ENCODE results near the gene MAGIX.

MAGIX gene

DNA sequence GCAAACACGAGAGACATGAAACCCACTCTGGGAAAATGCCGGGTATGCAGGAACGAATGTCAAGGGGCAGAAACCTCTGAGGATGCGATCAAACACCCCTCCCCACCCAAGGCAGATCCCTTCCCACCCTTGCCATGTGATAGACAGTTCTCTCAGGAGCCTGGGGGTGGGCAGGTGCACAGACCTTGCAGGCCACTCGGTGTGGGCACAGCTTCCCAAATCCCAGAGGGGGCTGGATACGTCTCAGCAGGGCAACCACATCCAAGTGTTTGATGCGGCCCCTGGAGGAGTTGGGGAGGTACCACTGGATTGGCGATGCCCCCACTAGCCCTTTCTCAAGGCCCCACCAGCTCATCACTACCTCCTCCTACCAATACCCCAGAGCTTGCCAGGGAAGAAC is 47.8 kb downstream of the MAGIX start:
- no peaks in the 10 kb centered on the region for H3K79me2 ChIP-seq (ENCODE audit: insufficient read depth, low read depth)

GRCh38 chrX:49211074-49211473 is 48.5 kb downstream of the MAGIX start:
- no peak overlapping the region for H3K4me3 ChIP-seq (IDR thresholded peaks at IDR 0.05; ENCODE audit: insufficient read depth, low read depth, low read length)
- no peaks in the 10 kb centered on the region for H3K79me2 ChIP-seq (ENCODE audit: insufficient read depth, low read depth)
- TF ChIP-seq, protein P1, sequence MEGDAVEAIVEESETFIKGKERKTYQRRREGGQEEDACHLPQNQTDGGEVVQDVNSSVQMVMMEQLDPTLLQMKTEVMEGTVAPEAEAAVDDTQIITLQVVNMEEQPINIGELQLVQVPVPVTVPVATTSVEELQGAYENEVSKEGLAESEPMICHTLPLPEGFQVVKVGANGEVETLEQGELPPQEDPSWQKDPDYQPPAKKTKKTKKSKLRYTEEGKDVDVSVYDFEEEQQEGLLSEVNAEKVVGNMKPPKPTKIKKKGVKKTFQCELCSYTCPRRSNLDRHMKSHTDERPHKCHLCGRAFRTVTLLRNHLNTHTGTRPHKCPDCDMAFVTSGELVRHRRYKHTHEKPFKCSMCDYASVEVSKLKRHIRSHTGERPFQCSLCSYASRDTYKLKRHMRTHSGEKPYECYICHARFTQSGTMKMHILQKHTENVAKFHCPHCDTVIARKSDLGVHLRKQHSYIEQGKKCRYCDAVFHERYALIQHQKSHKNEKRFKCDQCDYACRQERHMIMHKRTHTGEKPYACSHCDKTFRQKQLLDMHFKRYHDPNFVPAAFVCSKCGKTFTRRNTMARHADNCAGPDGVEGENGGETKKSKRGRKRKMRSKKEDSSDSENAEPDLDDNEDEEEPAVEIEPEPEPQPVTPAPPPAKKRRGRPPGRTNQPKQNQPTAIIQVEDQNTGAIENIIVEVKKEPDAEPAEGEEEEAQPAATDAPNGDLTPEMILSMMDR (conservative IDR thresholded peaks at IDR 0.05; ENCODE audit: low read depth, low read length) = no peak
- H3K27ac ChIP-seq = no peak overlapping the region
- no peak overlapping the region for H3K4me2 ChIP-seq
- no peaks in the 10 kb centered on the region for H4K20me1 ChIP-seq (ENCODE audit: insufficient read depth)
- no peaks in the 10 kb centered on the region for H3K4me1 ChIP-seq (ENCODE audit: low read depth, poor library complexity, severe bottlenecking)
- H3K36me3 ChIP-seq (ENCODE audit: insufficient read depth) = no peaks in the 10 kb centered on the region
- H2AFZ ChIP-seq (ENCODE audit: low read depth) = no peak overlapping the region
- no peaks in the 10 kb centered on the region for H3K27me3 ChIP-seq (ENCODE audit: insufficient read depth, low read depth)
- no peak overlapping the region for H3K9ac ChIP-seq

More for the DNA sequence above, 47.8 kb downstream of the MAGIX start:
- TF ChIP-seq, protein P1 (conservative IDR thresholded peaks at IDR 0.05; ENCODE audit: low read depth, low read length) = no peak
- H3K4me2 ChIP-seq = no peak overlapping the region
- H2AFZ ChIP-seq (ENCODE audit: low read depth) = no peak overlapping the region
- no peak overlapping the region for H3K27ac ChIP-seq
- no peak overlapping the region for H3K9ac ChIP-seq
- H3K27me3 ChIP-seq (ENCODE audit: insufficient read depth, low read depth) = no peaks in the 10 kb centered on the region
- H3K36me3 ChIP-seq (ENCODE audit: insufficient read depth) = no peaks in the 10 kb centered on the region
- no peak overlapping the region for H3K4me3 ChIP-seq (IDR thresholded peaks at IDR 0.05; ENCODE audit: insufficient read depth, low read depth, low read length)
- H3K4me1 ChIP-seq (ENCODE audit: low read depth, poor library complexity, severe bottlenecking) = no peaks in the 10 kb centered on the region
- no peaks in the 10 kb centered on the region for H4K20me1 ChIP-seq (ENCODE audit: insufficient read depth)

DNA sequence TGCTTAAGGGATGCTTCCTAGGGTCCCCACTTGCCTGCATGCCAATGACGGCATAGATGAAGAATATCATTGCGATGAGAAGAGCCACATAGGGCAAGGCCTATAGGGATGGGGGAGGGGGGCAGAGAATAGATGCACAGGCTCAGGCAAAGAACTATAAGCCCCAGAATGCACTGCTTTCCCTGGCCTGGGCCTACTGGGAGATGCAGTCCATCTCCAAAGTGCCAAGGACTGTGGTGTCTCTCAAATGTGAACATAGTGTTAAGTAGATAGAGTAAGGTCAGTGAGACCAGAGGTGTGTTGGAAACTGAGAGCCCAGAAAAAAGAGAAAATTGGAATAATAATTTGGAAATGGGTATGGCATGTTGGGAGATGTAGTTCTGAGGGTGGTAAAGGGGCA is 49.7 kb downstream of the MAGIX start:
- Histone ChIP-seq H3K4me2 (no peak overlapping the region), H3K36me3 (ENCODE audit: insufficient read depth) (no peaks in the 10 kb centered on the region), H3K27ac (no peak overlapping the region)

DNA sequence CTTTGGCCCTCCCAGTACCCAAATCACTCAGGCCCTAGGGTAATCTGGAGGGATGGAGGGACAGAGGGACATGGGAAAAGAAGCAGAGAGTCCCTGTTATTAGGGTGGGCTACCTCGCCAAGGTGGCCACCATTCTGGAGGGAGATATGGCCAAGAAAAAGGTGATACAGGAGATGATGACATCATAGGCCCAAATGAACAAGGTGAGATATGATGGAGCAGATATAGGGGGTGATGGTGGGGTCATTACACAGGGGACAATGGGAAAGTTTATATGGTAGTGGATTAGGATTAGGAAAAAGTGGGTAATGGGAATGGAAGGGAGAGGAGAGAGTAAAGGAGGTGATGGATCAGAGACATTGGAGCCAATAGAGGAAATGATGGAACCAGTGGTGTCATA is 50.3 kb downstream of the MAGIX start:
- TF ChIP-seq, protein P1 (conservative IDR thresholded peaks at IDR 0.05; ENCODE audit: low read depth, low read length) = no peak
- H4K20me1 ChIP-seq (ENCODE audit: insufficient read depth) = no peaks in the 10 kb centered on the region
- no peaks in the 10 kb centered on the region for H3K4me1 ChIP-seq (ENCODE audit: low read depth, poor library complexity, severe bottlenecking)
- no peak overlapping the region for H3K4me3 ChIP-seq (IDR thresholded peaks at IDR 0.05; ENCODE audit: insufficient read depth, low read depth, low read length)
- H3K27me3 ChIP-seq (ENCODE audit: insufficient read depth, low read depth) = no peaks in the 10 kb centered on the region
- no peak overlapping the region for H2AFZ ChIP-seq (ENCODE audit: low read depth)
- no peaks in the 10 kb centered on the region for H3K36me3 ChIP-seq (ENCODE audit: insufficient read depth)
- H3K27ac ChIP-seq = no peak overlapping the region
- no peak overlapping the region for H3K9ac ChIP-seq
- H3K4me2 ChIP-seq = no peak overlapping the region
- H3K79me2 ChIP-seq (ENCODE audit: insufficient read depth, low read depth) = no peaks in the 10 kb centered on the region

More for the DNA sequence above, 49.7 kb downstream of the MAGIX start:
- Histone ChIP-seq H3K27me3 (ENCODE audit: insufficient read depth, low read depth) (no peaks in the 10 kb centered on the region), H3K79me2 (ENCODE audit: insufficient read depth, low read depth) (no peaks in the 10 kb centered on the region), H3K9ac (no peak overlapping the region), H3K4me3 (IDR thresholded peaks at IDR 0.05; ENCODE audit: insufficient read depth, low read depth, low read length) (no peak overlapping the region), H3K4me1 (ENCODE audit: low read depth, poor library complexity, severe bottlenecking) (no peaks in the 10 kb centered on the region), H2AFZ (ENCODE audit: low read depth) (no peak overlapping the region), H4K20me1 (ENCODE audit: insufficient read depth) (no peaks in the 10 kb centered on the region)
- TF ChIP-seq, protein P1 (conservative IDR thresholded peaks at IDR 0.05; ENCODE audit: low read depth, low read length) = no peak

Measured in KMS-11 (cell line).